Right ventricle myocardium inferior (tissue), 1 donor: ENCODE results near the gene BICC1. TPM values are rescaled to one million over a fixed set of nuclear protein-coding genes. Genes with fewer than 3 reads are reported as not detected.
A peak's percentile ranks its signal among the peaks of the same experiment; 100 is the strongest.

Source experiments
- ATAC-seq: fragments of 200-7000 bp; cut with Tn5 transposase; one replicate; pipeline ENCODE4 v1.9.1; 2020; ENCODE audit warnings: mild to moderate bottlenecking, moderate library complexity
- DNase-seq: peaks from one replicate; pipeline ENCODE4 v3.0.0; 2021; ENCODE audit errors: missing footprints
- intact Hi-C: fragments of 100-400 bp; cut with DNase I; formaldehyde crosslinking; loops from one replicate; pipeline ENCODE4 v1.11.0; 2022
- total RNA-seq: library from RNA; stranded (reverse); fragmentation: NEBNext Ultra II Directional; extraction: Animal tissue kit (Norgen Biotek cat#: 25700); gene quantifications from one replicate; pipeline ENCODE4 v1.2.1, GENCODE V29; 2021
- donor health status: DM: no; HTN: yes; CAD: no; lungs with severe emphysema.

The BICC1 gene
- total RNA-seq, 1 donor from 2014 or later, result 8.2 TPM

DNA sequence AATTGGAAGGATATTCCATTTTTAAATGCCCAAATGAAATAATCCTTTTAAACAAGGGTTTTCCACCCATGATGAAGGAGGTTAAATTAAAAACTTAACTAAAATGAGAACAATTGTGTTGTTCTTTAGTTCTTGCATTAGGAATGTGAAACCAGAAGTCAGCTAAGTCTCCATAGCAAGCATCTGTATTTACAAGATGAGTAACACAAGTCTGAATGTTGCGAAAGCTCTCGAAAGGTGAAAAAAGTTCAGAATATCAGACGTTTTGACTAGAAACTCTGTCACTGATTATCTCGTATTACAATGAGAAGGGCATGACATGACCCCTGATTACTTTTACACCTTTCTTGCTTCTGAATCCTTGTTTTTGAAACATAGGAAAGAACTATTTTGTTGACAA lies 149.6 kb downstream of the BICC1 start:
- ATAC-seq (no peak), DNase-seq (no peak)
- intact Hi-C loops, result no loop called here

- intact Hi-C loops, result no loop called here
- DNase-seq, result no peak
- ATAC-seq, result no peak
These were observed 152.7 kb downstream of the BICC1 start for GRCh38 chr10:58665361-58665760.

GRCh38 chr10:58666024-58666423 lies 153.4 kb downstream of the BICC1 start:
- intact Hi-C loops, result no loop called here
- ATAC-seq (no peak), DNase-seq (no peak)

DNA sequence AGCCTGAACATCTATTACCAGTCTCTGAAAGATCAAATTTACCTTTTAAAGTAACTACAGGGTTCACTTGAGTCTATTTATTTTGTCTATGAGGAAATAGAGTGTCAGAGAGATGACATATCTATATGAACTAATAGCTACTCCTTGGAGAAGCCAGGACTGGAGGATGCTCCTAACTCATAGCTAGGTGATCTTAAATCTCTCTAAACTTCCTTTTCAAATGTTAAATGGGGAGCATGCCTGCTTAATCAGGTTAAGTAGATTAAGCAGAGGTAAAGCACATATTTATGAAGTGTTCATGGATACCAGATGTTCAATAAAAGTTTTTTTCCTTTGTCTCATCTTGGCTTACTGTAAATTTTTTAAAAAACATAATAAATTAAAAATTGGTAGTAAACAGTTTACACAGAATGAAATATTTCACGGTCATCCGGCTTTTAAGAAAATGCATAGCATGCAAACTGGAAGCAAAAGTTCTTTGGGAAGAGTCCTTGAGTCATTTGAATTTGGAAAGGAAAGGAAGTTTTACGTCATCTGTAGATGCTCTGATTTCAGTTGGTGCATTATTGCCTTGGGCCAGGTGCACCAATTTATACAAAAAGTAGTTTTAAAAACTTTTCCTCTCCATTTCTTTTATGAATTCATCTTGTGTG lies 155.1 kb downstream of the BICC1 start:
- intact Hi-C loops, result no loop called here
- DNase-seq (no peak), ATAC-seq (no peak)

GRCh38 chr10:58672845-58673244 lies 160.2 kb downstream of the BICC1 start:
- no peak for DNase-seq
- ATAC-seq, result no peak
- intact Hi-C loops, result no loop called here

- intact Hi-C loops, result no loop called here
- DNase-seq, result no peak
These were observed 161.6 kb downstream of the BICC1 start for GRCh38 chr10:58674251-58674650.

DNA sequence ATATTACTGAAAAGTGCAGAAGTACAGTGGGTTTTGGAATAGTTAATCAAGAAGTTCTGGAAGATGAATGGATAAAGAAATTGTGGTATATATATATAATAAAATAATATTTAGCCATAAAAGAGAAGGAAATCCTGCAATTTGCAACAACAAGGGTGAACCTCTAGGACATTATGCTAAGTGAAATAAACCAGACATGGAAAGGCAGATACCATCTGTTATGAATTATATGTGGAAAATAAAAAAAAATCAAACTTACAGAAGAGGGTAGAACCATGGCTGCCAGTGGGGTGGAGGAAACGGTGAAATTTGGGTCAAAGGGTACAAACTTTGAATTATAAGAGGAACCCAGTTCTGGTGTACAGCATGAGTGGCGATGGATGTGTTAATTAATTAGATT lies 162.6 kb downstream of the BICC1 start:
- intact Hi-C loops, result no loop called here
- ATAC-seq (no peak), DNase-seq (no peak)

More at GRCh38 chr10:58674251-58674650, 161.6 kb downstream of the BICC1 start:
- no peak for ATAC-seq

DNA sequence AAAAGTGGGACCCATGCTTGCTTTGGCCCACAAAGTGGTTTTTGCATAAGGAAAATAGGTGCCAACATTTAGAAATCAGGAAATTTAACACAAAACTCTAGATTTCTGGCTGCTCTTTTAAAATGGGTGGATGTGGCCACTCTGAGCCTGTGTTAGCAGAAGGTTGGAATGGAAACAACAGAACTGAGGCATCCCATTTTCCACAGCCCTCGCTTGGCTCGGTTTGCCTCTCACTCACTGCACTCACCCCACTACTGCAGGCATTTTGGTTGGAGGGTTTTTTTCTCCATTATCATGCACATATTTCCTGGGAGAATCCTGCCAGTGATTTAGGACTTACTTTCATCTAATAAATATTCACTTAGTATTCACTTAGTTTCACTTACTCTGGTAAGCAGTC lies 178.9 kb downstream of the BICC1 start:
- intact Hi-C loops, result no loop called here
- ATAC-seq (peak; percentile 56), DNase-seq (no peak)

DNA sequence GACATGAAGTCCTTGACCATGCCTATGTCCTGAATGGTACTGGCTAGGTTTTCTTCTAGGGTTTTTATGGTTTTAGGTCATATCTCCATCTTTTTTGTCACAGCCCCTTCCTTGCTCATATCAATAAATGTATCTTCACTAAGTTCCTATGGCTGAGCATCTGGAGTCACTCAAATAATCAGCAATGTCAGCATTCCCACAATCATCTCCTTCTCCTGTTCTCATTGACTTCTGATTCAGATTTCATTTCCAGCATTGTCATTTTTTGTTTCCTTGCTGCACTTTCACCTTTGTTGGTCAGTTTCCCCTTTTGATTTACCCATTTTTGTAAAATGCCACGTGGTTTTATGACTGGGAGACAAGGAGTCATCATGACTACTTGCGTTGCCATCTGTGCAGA lies 181.2 kb downstream of the BICC1 start:
- ATAC-seq, result no peak
- intact Hi-C loops, result no loop called here

GRCh38 chr10:58695022-58695421 lies 182.3 kb downstream of the BICC1 start:
- DNase-seq, result no peak
- ATAC-seq, result no peak
- intact Hi-C loops, result no loop called here

More for the DNA sequence above, 181.2 kb downstream of the BICC1 start:
- no peak for DNase-seq

DNA sequence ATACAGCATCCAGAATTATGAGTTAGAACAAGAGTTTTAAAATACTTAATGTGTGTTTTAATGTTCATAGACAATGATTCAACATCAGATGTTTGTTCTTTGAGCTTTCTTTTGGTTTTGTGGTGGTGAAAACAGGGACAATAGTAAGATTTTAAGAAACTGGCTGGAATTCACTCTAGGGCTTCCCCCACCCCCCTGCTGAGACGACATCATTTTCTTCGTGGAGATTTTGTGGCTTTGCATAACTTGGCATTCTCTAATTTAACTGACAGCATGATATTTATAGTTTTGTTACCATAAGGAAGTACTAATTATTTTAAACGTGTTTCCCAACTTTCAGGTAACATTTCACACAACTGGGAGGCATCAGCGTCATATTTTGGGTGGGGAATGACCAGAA lies 184.1 kb downstream of the BICC1 start:
- ATAC-seq (no peak), DNase-seq (no peak)

GRCh38 chr10:58697691-58698090 lies 185.0 kb downstream of the BICC1 start:
- DNase-seq (no peak), ATAC-seq (no peak)
- intact Hi-C loops, result no loop called here

More for the DNA sequence above, 184.1 kb downstream of the BICC1 start:
- intact Hi-C loops, result no loop called here

GRCh38 chr10:58698777-58699356 lies 186.2 kb downstream of the BICC1 start:
- no peak for ATAC-seq
- intact Hi-C loops, result no loop called here

DNA sequence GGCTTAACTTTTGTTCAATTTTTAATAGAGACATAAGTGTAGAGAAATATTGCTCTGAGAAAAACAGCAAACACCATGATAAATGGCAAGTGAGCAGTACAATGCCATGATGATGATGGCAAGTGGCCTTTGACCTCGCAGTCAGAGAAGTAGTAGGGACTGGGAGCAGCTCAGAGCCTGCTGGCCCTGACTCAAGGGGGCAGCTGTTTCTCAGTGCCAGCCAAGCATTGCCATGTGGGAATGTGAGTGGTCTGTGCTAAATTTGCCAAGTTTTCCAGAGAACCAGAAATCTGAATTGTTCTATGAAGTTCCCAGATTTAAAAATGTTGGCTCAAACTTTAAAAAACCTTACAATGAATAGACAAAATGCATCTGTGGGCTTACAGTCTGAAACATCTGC lies 187.9 kb downstream of the BICC1 start:
- intact Hi-C loops, result no loop called here
- DNase-seq (no peak), ATAC-seq (no peak)

More at GRCh38 chr10:58698777-58699356, 186.2 kb downstream of the BICC1 start:
- DNase-seq, result no peak

- intact Hi-C loops, result no loop called here
- ATAC-seq, result peak; percentile 78
- no peak for DNase-seq
These were observed 188.9 kb downstream of the BICC1 start for GRCh38 chr10:58701405-58702135.

GRCh38 chr10:58704226-58704625 lies 191.6 kb downstream of the BICC1 start:
- no peak for DNase-seq
- no peak for ATAC-seq
- intact Hi-C loops, result no loop called here

- DNase-seq, result no peak
- intact Hi-C loops, result no loop called here
- ATAC-seq, result no peak
These were observed 192.0 kb downstream of the BICC1 start for GRCh38 chr10:58704671-58705141.

- ATAC-seq (no peak), DNase-seq (no peak)
- intact Hi-C loops, result no loop called here
These were observed 194.2 kb downstream of the BICC1 start for GRCh38 chr10:58706836-58707235.

GRCh38 chr10:58712141-58712540 lies 199.5 kb downstream of the BICC1 start:
- ATAC-seq (no peak), DNase-seq (no peak)
- intact Hi-C loops, result no loop called here

DNA sequence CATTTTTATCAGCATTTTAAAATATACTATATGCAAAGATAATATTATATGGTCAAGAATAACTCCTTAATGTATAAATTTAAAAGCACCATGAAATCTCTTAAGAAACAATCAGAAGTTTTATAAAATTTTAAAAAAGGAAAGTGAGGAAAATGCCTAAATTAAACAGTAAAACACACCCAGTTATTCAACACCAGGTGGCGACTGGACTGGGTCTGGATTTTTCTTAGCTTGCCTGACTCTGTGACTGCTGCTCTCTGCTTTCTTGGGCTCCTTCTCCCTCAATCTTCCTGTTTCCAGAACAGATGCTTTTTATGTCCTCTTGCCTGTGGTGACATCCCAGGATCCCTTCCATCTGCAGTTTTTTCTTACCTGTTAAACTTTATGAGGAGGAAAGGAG lies 200.3 kb downstream of the BICC1 start:
- ATAC-seq, result no peak
- intact Hi-C loops, result no loop called here
- DNase-seq, result no peak
